Heart right ventricle (tissue), 16 donors: ENCODE measurements around the gene KANSL1. TPM values are rescaled to one million over a fixed set of nuclear protein-coding genes. Genes with fewer than 3 reads are reported as not detected.
A peak's percentile ranks its signal among the peaks of the same experiment; 100 is the strongest.
"Not testable (repeated sequence)": the region's sequence is repeated elsewhere in the genome, so short reads cannot be mapped to it uniquely, and the experiment has no call there.

ENCODE experiments used
- ATAC-seq, 8 donors: fragments of 200-7000 bp; cut with Tn5 transposase; one replicate each; pipeline ENCODE4 v1.9.1; 2020; ENCODE audit warnings: mild to moderate bottlenecking in 8 of 8, moderate library complexity in 8 of 8, moderate number of reproducible peaks in 1 of 8
- DNase-seq, 2 donors: peaks; one replicate each; pipeline ENCODE4 v3.0.0-alpha.2; 2020
- H3K27ac ChIP-seq, 10 donors: fragments of 200-600 bp; sonication (generic) in 2 of 10; one replicate each; pipeline versions ENCODE4 v1.5.0 to v1.8.0; 2020 to 2022; ENCODE audit warnings: mild to moderate bottlenecking in 3 of 10
- H3K27me3 ChIP-seq, 7 donors: fragments of 200-600 bp; one replicate each; pipeline ENCODE4 v1.8.0; 2021 to 2022; ENCODE audit warnings: mild to moderate bottlenecking in 2 of 7
- H3K36me3 ChIP-seq, 9 donors: fragments of 200-600 bp; sonication (generic) in 1 of 9; one replicate each; pipeline versions ENCODE4 v1.5.0 to v1.8.0; 2020 to 2022; ENCODE audit warnings: mild to moderate bottlenecking in 2 of 9
- H3K4me1 ChIP-seq, 9 donors: fragments of 200-600 bp; sonication (generic) in 1 of 9; one replicate each; pipeline versions ENCODE4 v1.5.0 to v1.8.0; 2020 to 2022; ENCODE audit warnings: mild to moderate bottlenecking in 4 of 9
- H3K4me3 ChIP-seq, 10 donors: fragments of 200-600 bp; sonication (generic) in 2 of 10; one replicate each; pipeline versions ENCODE4 v1.5.0 to v1.8.0; 2020 to 2022; ENCODE audit warnings: mild to moderate bottlenecking in 7 of 10, moderate library complexity in 2 of 10
- H3K9me3 ChIP-seq, 11 donors: fragments of 200-600 bp in 10 of 11; sonication (generic) in 2 of 11; one replicate each; pipeline versions ENCODE4 v1.5.0 to v1.8.0; 2013 to 2022; ENCODE audit warnings: mild to moderate bottlenecking in 2 of 11, control low read depth in 1 of 11, moderate library complexity in 1 of 11
- CTCF ChIP-seq, 9 donors: fragments of 200-600 bp; sonication (generic) in 2 of 9; IDR thresholded peaks; one replicate each; pipeline versions ENCODE4 v1.5.0 to v1.8.0; 2021 to 2022; ENCODE audit warnings: antibody characterized with exemption in 9 of 9, mild to moderate bottlenecking in 5 of 9, moderate library complexity in 1 of 9
- whole genome bisulfite sequencing, 2 donors: extraction: QIAGEN DNeasy Blood & Tissue Kit; methylation state at CpG; one replicate each; pipeline ENCODE4 v1.1.7; 2013; ENCODE audit warnings: inconsistent platforms in 1 of 2; 5-methylcytosine and 5-hydroxymethylcytosine counted together
- intact Hi-C, 10 donors: fragments of 100-400 bp; cut with DNase I; formaldehyde crosslinking; loops; one replicate each; pipeline versions ENCODE4 v1.11.1 to v1.14.2; 2022
- polyA plus RNA-seq, 2 donors: library from polyadenylated mRNA; stranded (reverse); fragments of 200-250 nt; gene quantifications; one replicate each; pipeline ENCODE4 v1.2.3, GENCODE V29; 2013
- total RNA-seq, 10 donors: library from RNA; stranded (reverse); fragmentation: NEBNext Ultra II Directional in 3 of 10; extraction: Animal tissue kit (Norgen Biotek cat#: 25700) in 3 of 10; gene quantifications; one replicate each; pipeline versions ENCODE4 v1.2.1 to v1.2.4, GENCODE V29; 2021 to 2023
- donor health status: Arrhythmogenic right ventricular cardiomyopathy.
- donor health status: ischemic (EF 13 %, LVEDD 7.1; RV severe dilation, severe dysfunction).
- donor health status: healthy with polysubstance abuse.
- donor health status: DM: no; HTN: yes; CAD: no.
- donor health status: DM: no; HTN: no; CAD: no.
- donor health status: ischemic (EF 25% LVEDD 6.9; RV normal size, moderate dysfunction).
- donor health status: ischemic (EF 25% LVEDD 5.7; RV mildly dilated, moderate dysfunction).
- donor health status: healthy.
- donor health status: DM: yes; HTN: yes; CAD: no.
- donor health status: Ischemic cardiomyopathy.
- donor health status: ischemic (EF 35%, LVEDD 5.7; RV mildly dilated, moderate dysfunction).
- donor health status: nonischemic (EF 11% LVEDD 7.7; RV severe dilation, severe dysfunction).
- donor health status: DM: yes; HTN: yes; CAD: no.
- donor health status: PGD.
- donor health status: ischemic (EF 29% LVEDD 5.4; RV normal size, mild dysfunction).
- donor health status: nonischemic (EF 23%, LVEDD 6.1; RV moderate dilation, normal function).

The KANSL1 gene
- total and polyA plus RNA-seq, 12 donors = 8.2 to 52.5 (median 41.1) TPM

GRCh38 chr17:46025510-46026165 lies 167.6 kb downstream of the KANSL1 start:
- ATAC-seq (no peak), DNase-seq (no peak)
- TF ChIP-seq CTCF (IDR thresholded peaks at IDR 0.05) = no peak
- WGBS, 2 donors = 91 to 93% methylated on average over 8 of the region's 8 CpGs
- no peak overlapping the region for H3K4me3 ChIP-seq
- peaks cover 0 to 36% (median 18%) of the 10 kb centered on the region in 9 donors for H3K4me1 ChIP-seq
- no peaks in the 10 kb centered on the region for H3K9me3 ChIP-seq
- peaks cover 0 to 82% (median 5%) of the 10 kb centered on the region in 9 donors for H3K36me3 ChIP-seq
- intact Hi-C loops = no loop called here
- peak overlapping the region in 2 of 10 donors; percentile 28 to 73 for H3K27ac ChIP-seq
- no peaks in the 10 kb centered on the region for H3K27me3 ChIP-seq

- H3K4me1 ChIP-seq = peaks cover 0 to 40% (median 18%) of the 10 kb centered on the region in 9 donors
- DNase-seq (no peak), ATAC-seq (no peak)
- H3K4me3 ChIP-seq = no peak overlapping the region
- intact Hi-C loops = no loop called here
- H3K36me3 ChIP-seq = peaks cover 0 to 76% (median 0%) of the 10 kb centered on the region in 9 donors
- no peaks in the 10 kb centered on the region for H3K27me3 ChIP-seq
- WGBS, 2 donors = 82 to 90% methylated on average over 10 of the region's 10 CpGs
- no peak overlapping the region for H3K27ac ChIP-seq
- H3K9me3 ChIP-seq = no peaks in the 10 kb centered on the region
- TF ChIP-seq CTCF (IDR thresholded peaks at IDR 0.05) = no peak
Observed at GRCh38 chr17:46025060-46025459, 168.2 kb downstream of the KANSL1 start.

- H3K36me3 ChIP-seq = peaks cover 0 to 71% (median 0%) of the 10 kb centered on the region in 9 donors
- no peak for ATAC-seq
Observed at GRCh38 chr17:46024590-46024989, 168.6 kb downstream of the KANSL1 start.

GRCh38 chr17:46023783-46024388 lies 169.3 kb downstream of the KANSL1 start:
- H3K27me3 ChIP-seq = no peaks in the 10 kb centered on the region
- H3K9me3 ChIP-seq = no peaks in the 10 kb centered on the region
- no peak overlapping the region for H3K4me3 ChIP-seq
- no peak for DNase-seq
- no peak for TF ChIP-seq CTCF (IDR thresholded peaks at IDR 0.05)
- intact Hi-C loops = no loop called here
- no peak overlapping the region for H3K27ac ChIP-seq
- peaks cover 0 to 41% (median 18%) of the 10 kb centered on the region in 9 donors for H3K4me1 ChIP-seq
- H3K36me3 ChIP-seq = peaks cover 0 to 66% (median 0%) of the 10 kb centered on the region in 9 donors
- ATAC-seq = no peak
- 93 to 95% methylated on average over 24 of the region's 24 CpGs for WGBS, 2 donors

More at GRCh38 chr17:46024590-46024989, 168.6 kb downstream of the KANSL1 start:
- intact Hi-C loops = no loop called here
- WGBS, 2 donors = 77 to 82% methylated on average over 12 to 14 of the region's 14 CpGs
- Histone ChIP-seq H3K27me3 (no peaks in the 10 kb centered on the region), H3K27ac (no peak overlapping the region), H3K4me1 (peaks cover 0 to 41% (median 18%) of the 10 kb centered on the region in 9 donors), H3K9me3 (no peaks in the 10 kb centered on the region), H3K4me3 (no peak overlapping the region)
- no peak for TF ChIP-seq CTCF (IDR thresholded peaks at IDR 0.05)
- no peak for DNase-seq

- H3K4me1 ChIP-seq = peaks cover 0 to 36% (median 13%) of the 10 kb centered on the region in 9 donors
- H3K4me3 ChIP-seq, H3K27ac ChIP-seq, DNase-seq, H3K9me3 ChIP-seq, ATAC-seq, H3K27me3 ChIP-seq, intact Hi-C loops: not testable (repeated sequence)
- WGBS, 2 donors = 95% methylated on average over 7 of the region's 7 CpGs
- peaks cover 0 to 60% (median 0%) of the 10 kb centered on the region in 9 donors for H3K36me3 ChIP-seq
Observed at GRCh38 chr17:46023366-46023765, 169.9 kb downstream of the KANSL1 start.
